Small intestine (tissue), 7 donors: ENCODE data around the gene RBFOX2. TPM values are rescaled to one million over a fixed set of nuclear protein-coding genes. Genes with fewer than 3 reads are reported as not detected.
A peak's percentile ranks its signal among the peaks of the same experiment; 100 is the strongest.

Source experiments
- DNase-seq, 2 donors: peaks; one replicate each; pipeline versions ENCODE4 v3.0.0 to v3.0.0-alpha.2; 2013
- FAIRE-seq: peaks from 2 replicates; lab custom pipeline; 2012; peaks lifted over from hg19 to GRCh38; lab: Jason Lieb, UNC
- H3K27ac ChIP-seq, 3 donors: one replicate each; pipeline ENCODE4 v1.5.1; 2013; ENCODE audit warnings: low read length in 2 of 3, mild to moderate bottlenecking in 2 of 3, control low read depth in 1 of 3, inconsistent platforms in 1 of 3, low read depth in 1 of 3, moderate library complexity in 1 of 3
- H3K27me3 ChIP-seq, 3 donors: one replicate each; pipeline ENCODE4 v1.6.1; 2013; ENCODE audit warnings: low read length in 3 of 3, inconsistent platforms in 1 of 3; ENCODE audit not compliant: control insufficient read depth in 3 of 3, insufficient read depth in 3 of 3
- H3K36me3 ChIP-seq, 3 donors: one replicate each; pipeline ENCODE4 v1.6.1; 2013; ENCODE audit warnings: low read length in 3 of 3, inconsistent platforms in 1 of 3, low read depth in 1 of 3, mild to moderate bottlenecking in 1 of 3, moderate library complexity in 1 of 3; ENCODE audit not compliant: control insufficient read depth in 3 of 3, insufficient read depth in 2 of 3
- H3K4me1 ChIP-seq, 3 donors: one replicate each; pipeline ENCODE4 v1.6.1; 2013; ENCODE audit warnings: low read length in 2 of 3, inconsistent platforms in 1 of 3, low read depth in 1 of 3, mild to moderate bottlenecking in 1 of 3, moderate library complexity in 1 of 3; ENCODE audit not compliant: control insufficient read depth in 3 of 3, insufficient read depth in 2 of 3
- H3K4me3 ChIP-seq, 3 donors: one replicate each; pipeline ENCODE4 v1.5.1; 2013; ENCODE audit warnings: low read length in 3 of 3, control low read depth in 1 of 3, inconsistent platforms in 1 of 3, low read depth in 1 of 3, mild to moderate bottlenecking in 1 of 3, moderate library complexity in 1 of 3
- H3K9me3 ChIP-seq, 2 donors: one replicate each; pipeline ENCODE4 v1.6.1; 2013; ENCODE audit warnings: low read depth in 1 of 2, low read length in 1 of 2; ENCODE audit not compliant: control insufficient read depth in 2 of 2, insufficient read depth in 1 of 2
- WGBS, 3 donors: extraction: QIAGEN DNeasy Blood & Tissue Kit; methylation state at CpG; one replicate each; pipeline ENCODE4 v1.1.7; 2013; 5-methylcytosine and 5-hydroxymethylcytosine counted together
- polyA plus RNA-seq, 4 donors: library from polyadenylated mRNA; stranded (reverse) in 3 of 4; unstranded in 1 of 4; fragments of 200-250 nt in 3 of 4; fragments of 120-200 nt in 1 of 4; gene quantifications; one replicate each; pipeline versions ENCODE4 v1.2.1 to v1.2.3, GENCODE V29; 2013
- donor health status: healthy with polysubstance abuse.
- donor health status: control.
- donor health status: control.
- donor health status: Bipolar disorder and iron deficiency.
- donor health status: healthy.

The RBFOX2 gene
- polyA plus RNA-seq, 4 donors, result 12.3 to 43.1 (median 23.8) TPM

GRCh38 chr22:35891442-35891841 is 137.2 kb downstream of the RBFOX2 start:
- 93 to 96% (median 95%) methylated on average over 1 of the region's 1 CpG for WGBS, 3 donors
- Histone ChIP-seq H3K4me1 (peaks cover 0 to 12% (median 4%) of the 10 kb centered on the region in 3 donors), H3K4me3 (no peak overlapping the region), H3K9me3 (no peaks in the 10 kb centered on the region), H3K27ac (no peak overlapping the region), H3K27me3 (no peaks in the 10 kb centered on the region), H3K36me3 (no peaks in the 10 kb centered on the region)
- DNase-seq (no peak), FAIRE-seq (no peak)

GRCh38 chr22:35889071-35889470 is 139.6 kb downstream of the RBFOX2 start:
- Histone ChIP-seq H3K27ac (no peak overlapping the region), H3K36me3 (no peaks in the 10 kb centered on the region), H3K27me3 (no peaks in the 10 kb centered on the region), H3K9me3 (no peaks in the 10 kb centered on the region), H3K4me3 (no peak overlapping the region), H3K4me1 (no peaks in the 10 kb centered on the region)
- no peak for FAIRE-seq
- no peak for DNase-seq
- 93 to 99% (median 97%) methylated on average over 4 of the region's 4 CpGs for WGBS, 3 donors

DNA sequence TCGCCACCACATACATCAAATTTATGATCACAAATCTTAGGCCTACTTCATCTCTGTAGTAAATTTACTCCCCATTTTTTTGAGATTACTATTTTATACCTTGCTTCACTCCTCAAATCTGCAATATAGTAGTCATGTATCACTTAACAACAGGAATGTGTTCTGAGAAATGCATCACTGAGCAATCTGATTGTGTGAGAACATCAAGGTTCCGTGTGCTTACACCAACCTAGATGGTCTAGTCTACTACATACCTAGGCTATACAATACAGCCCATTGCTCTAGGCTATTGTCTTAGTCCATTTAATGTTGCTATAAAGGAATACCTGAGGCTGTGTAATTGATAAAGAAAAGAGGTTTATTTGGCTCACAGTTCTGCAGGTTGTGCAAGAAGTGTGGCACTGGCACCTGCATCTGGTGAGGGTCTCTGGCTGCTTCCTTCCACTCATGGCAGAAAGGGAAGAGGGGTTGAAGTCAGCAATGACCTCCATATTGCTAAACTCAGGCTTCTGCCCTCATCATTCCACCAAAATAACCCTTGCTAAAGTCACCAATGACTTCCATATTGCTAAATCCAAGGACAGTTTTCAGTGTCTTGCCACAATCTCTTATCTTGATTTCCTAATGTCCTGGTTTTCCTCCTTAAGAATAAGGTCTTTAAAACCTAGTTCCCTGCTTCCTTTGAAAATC is 140.3 kb downstream of the RBFOX2 start:
- FAIRE-seq (no peak), DNase-seq (no peak)
- Histone ChIP-seq H3K4me3 (no peak overlapping the region), H3K27ac (no peak overlapping the region), H3K4me1 (no peaks in the 10 kb centered on the region), H3K9me3 (no peaks in the 10 kb centered on the region), H3K36me3 (no peaks in the 10 kb centered on the region), H3K27me3 (no peaks in the 10 kb centered on the region)
- WGBS, 3 donors, result 94 to 99% (median 96%) methylated on average over 2 of the region's 2 CpGs

DNA sequence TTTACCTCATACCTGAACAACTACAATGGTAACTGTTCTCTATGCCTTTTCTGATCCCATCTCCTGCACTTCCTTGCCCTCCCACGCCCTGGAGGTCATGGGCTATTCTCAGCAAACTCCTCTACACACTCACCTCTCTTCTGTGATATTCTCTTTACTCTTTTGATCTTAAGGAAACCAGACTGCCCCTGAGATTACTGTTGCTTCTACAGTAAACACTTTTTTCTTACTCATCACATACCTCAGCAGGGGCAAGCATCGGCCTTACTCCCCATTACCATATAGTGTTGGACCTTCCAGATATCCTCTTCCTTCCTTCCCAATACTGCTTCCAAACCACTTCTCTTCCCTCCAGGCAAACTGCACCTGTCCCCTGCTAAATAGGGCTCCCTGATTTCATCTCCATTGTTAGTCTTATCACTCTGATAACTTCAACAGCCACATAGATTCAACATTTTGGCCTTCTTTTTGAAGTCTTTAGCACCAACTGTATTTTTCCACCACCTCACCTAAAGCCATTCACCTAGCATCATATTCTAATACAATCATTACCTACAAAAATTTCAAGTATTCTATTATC is 141.2 kb downstream of the RBFOX2 start:
- FAIRE-seq, result no peak
- no peaks in the 10 kb centered on the region for H3K9me3 ChIP-seq
- WGBS, 3 donors, result 83 to 96% (median 86%) methylated on average over 2 of the region's 2 CpGs
- no peak overlapping the region for H3K27ac ChIP-seq
- H3K36me3 ChIP-seq, result no peaks in the 10 kb centered on the region
- no peaks in the 10 kb centered on the region for H3K4me1 ChIP-seq
- no peaks in the 10 kb centered on the region for H3K27me3 ChIP-seq
- DNase-seq, result no peak
- H3K4me3 ChIP-seq, result no peak overlapping the region

- Histone ChIP-seq H3K36me3 (no peaks in the 10 kb centered on the region), H3K4me1 (no peaks in the 10 kb centered on the region), H3K27ac (no peak overlapping the region), H3K4me3 (no peak overlapping the region), H3K9me3 (no peaks in the 10 kb centered on the region), H3K27me3 (no peaks in the 10 kb centered on the region)
- WGBS, 3 donors, result 92 to 97% (median 94%) methylated on average over 4 of the region's 4 CpGs
- FAIRE-seq, result no peak
- no peak for DNase-seq
Measured at GRCh38 chr22:35886309-35886708, 142.3 kb downstream of the RBFOX2 start.

- 90 to 95% (median 93%) methylated on average over 2 of the region's 2 CpGs for WGBS, 3 donors
- no peaks in the 10 kb centered on the region for H3K36me3 ChIP-seq
- H3K27ac ChIP-seq, result no peak overlapping the region
- no peak overlapping the region for H3K4me3 ChIP-seq
- H3K9me3 ChIP-seq, result no peaks in the 10 kb centered on the region
- H3K27me3 ChIP-seq, result no peaks in the 10 kb centered on the region
- H3K4me1 ChIP-seq, result no peaks in the 10 kb centered on the region
- DNase-seq, result no peak
- no peak for FAIRE-seq
Measured at GRCh38 chr22:35884529-35884928, 144.1 kb downstream of the RBFOX2 start.

- FAIRE-seq (no peak), DNase-seq (peak in 1 of 2 donors; percentile 35)
- Histone ChIP-seq H3K4me3 (no peak overlapping the region), H3K27ac (no peak overlapping the region), H3K36me3 (no peaks in the 10 kb centered on the region), H3K27me3 (no peaks in the 10 kb centered on the region), H3K9me3 (no peaks in the 10 kb centered on the region), H3K4me1 (no peaks in the 10 kb centered on the region)
- WGBS, 3 donors, result 56 to 75% (median 73%) methylated on average over 5 of the region's 5 CpGs
Measured at GRCh38 chr22:35883031-35883620, 145.5 kb downstream of the RBFOX2 start.

DNA sequence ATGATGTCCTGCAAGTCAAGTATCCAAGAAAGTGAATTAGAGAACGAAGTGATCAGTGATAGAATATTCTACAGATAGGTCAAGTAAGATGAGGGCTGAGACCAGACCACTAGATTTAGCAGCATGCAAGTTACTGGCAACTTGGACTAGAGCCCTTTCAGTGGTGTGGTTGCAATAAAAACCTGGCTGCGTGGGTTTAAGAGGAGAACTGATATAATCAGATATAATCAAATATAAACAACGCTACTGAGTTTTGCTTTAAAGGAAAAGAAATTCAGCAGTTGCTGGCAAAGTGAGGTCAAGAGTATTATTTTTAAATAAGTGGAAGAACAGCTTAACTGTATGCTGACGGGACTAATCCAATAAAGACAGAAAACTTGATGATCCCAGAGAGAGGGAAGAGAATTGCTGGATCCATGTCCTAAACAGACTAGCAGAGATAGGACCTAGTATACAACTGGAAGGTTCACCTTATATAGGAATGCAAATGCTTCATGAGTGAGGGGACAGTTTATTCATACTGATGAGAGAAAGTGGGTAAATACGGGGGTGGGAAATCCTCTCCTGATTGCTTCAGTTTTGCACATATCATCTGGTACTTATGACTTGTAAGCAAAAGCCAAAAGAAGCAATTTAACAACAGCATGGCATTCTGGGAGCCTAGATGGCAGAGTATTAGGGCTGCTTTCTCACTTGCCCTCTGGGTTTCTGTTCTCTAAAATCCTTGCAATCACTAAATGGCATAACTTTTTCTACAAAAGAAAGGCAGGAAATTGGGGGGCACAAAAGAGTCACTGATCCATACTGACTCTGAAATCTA is 146.2 kb downstream of the RBFOX2 start:
- Histone ChIP-seq H3K27me3 (no peaks in the 10 kb centered on the region), H3K4me3 (no peak overlapping the region), H3K9me3 (no peaks in the 10 kb centered on the region), H3K4me1 (peaks cover 0 to under 1% (median 0%) of the 10 kb centered on the region in 3 donors), H3K27ac (no peak overlapping the region), H3K36me3 (no peaks in the 10 kb centered on the region)
- no peak for FAIRE-seq
- DNase-seq, result no peak
- WGBS, 3 donors, result 41 to 52% (median 47%) methylated on average over 5 of the region's 5 CpGs
